Left ventricle myocardium inferior (tissue), 1 donor: ENCODE results near the gene SHISAL1. TPM values are rescaled to one million over a fixed set of nuclear protein-coding genes. Genes with fewer than 3 reads are reported as not detected.

Experiments used
- DNase-seq: peaks from one replicate; pipeline ENCODE4 v3.0.0-alpha.2; 2020
- H3K27ac ChIP-seq: fragments of 200-600 bp; replicated peaks from 2 replicates; pipeline ENCODE4 v1.8.0; 2021
- H3K27me3 ChIP-seq: fragments of 200-600 bp; 2 replicates; pipeline ENCODE4 v1.8.0; 2021; ENCODE audit warnings: low read depth
- H3K36me3 ChIP-seq: fragments of 200-600 bp; 2 replicates; pipeline ENCODE4 v1.8.0; 2021
- H3K4me1 ChIP-seq: fragments of 200-600 bp; 2 replicates; pipeline ENCODE4 v1.8.0; 2021
- H3K4me3 ChIP-seq: fragments of 200-600 bp; 2 replicates; pipeline ENCODE4 v1.8.0; 2021; ENCODE audit warnings: mild to moderate bottlenecking, moderate library complexity
- H3K9me3 ChIP-seq: fragments of 200-600 bp; replicated peaks from 2 replicates; pipeline ENCODE4 v1.8.0; 2021
- intact Hi-C: fragments of 100-400 bp; cut with micrococcal nuclease; formaldehyde crosslinking; loops from one replicate; pipeline ENCODE4 v1.11.0; 2022
- total RNA-seq: library from RNA; stranded (reverse); fragmentation: NEBNext Ultra II Directional; extraction: Animal tissue kit (Norgen Biotek cat#: 25700); gene quantifications from one replicate; pipeline ENCODE4 v1.2.1, GENCODE V29; 2021
- TF ChIP-seq, protein P1 (sequence below): fragments of 200-600 bp; IDR thresholded peaks from 2 replicates; pipeline ENCODE4 v1.8.0; 2021; ENCODE audit warnings: antibody characterized with exemption, mild to moderate bottlenecking, borderline replicate concordance
- donor health status: DM: no; HTN: yes; CAD: no; lungs with severe emphysema.

Gene SHISAL1
- total RNA-seq, 1 donor from 2014 or later = 1.3 TPM

DNA sequence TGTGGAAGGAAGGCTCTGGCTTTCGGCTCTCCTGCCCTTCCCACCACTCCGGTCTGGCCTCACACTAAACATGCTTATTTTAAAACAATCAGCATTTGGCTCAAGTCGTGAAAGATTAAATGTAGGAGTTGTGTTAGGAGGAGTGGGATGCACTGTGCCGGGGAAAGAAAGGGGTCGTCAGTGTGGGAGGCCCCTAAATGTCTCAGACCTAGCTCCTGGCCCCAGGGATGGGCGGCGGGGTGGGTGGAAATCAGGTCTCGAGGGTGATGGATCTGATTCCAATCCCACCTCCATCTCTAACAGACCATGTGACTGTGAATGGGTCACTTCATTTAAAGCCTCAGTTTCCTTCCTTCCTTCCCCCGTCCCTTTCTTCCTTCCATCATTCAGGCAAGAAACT lies 6.9 kb upstream of the SHISAL1 start:
- H3K27ac ChIP-seq = no peak overlapping the region
- H3K36me3 ChIP-seq = no peaks in the 10 kb centered on the region
- no peaks in the 10 kb centered on the region for H3K9me3 ChIP-seq
- no peak overlapping the region for H3K4me3 ChIP-seq
- peaks cover 2% of the 10 kb centered on the region for H3K27me3 ChIP-seq
- H3K4me1 ChIP-seq = no peaks in the 10 kb centered on the region
- TF ChIP-seq, protein P1, sequence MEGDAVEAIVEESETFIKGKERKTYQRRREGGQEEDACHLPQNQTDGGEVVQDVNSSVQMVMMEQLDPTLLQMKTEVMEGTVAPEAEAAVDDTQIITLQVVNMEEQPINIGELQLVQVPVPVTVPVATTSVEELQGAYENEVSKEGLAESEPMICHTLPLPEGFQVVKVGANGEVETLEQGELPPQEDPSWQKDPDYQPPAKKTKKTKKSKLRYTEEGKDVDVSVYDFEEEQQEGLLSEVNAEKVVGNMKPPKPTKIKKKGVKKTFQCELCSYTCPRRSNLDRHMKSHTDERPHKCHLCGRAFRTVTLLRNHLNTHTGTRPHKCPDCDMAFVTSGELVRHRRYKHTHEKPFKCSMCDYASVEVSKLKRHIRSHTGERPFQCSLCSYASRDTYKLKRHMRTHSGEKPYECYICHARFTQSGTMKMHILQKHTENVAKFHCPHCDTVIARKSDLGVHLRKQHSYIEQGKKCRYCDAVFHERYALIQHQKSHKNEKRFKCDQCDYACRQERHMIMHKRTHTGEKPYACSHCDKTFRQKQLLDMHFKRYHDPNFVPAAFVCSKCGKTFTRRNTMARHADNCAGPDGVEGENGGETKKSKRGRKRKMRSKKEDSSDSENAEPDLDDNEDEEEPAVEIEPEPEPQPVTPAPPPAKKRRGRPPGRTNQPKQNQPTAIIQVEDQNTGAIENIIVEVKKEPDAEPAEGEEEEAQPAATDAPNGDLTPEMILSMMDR = no peak
- intact Hi-C loops = no loop called here
- DNase-seq = no peak

DNA sequence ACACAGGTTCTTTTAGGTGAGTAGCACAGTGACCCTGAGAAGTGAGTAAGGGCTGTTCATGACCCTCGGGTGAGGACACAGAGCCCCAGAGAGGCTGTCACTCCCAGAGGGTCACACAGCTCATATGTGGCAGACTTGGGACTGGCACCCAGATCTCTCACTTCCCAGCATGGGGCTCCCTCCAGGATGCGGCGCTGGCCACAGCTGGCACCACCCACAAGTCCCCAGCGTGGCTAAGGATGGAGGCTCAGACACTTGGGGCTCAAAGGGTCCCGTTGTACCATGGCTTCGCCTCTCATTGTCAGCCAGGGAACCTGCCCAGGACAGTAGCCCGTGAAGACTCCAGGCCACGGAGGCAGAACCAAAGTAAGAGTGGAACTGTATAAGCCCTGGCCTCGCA lies 6.0 kb upstream of the SHISAL1 start:
- TF ChIP-seq, protein P1 = no peak
- intact Hi-C loops = no loop called here
- H3K27ac ChIP-seq = no peak overlapping the region
- no peaks in the 10 kb centered on the region for H3K4me1 ChIP-seq
- peaks cover 5% of the 10 kb centered on the region for H3K27me3 ChIP-seq
- no peaks in the 10 kb centered on the region for H3K9me3 ChIP-seq
- DNase-seq = no peak
- H3K36me3 ChIP-seq = no peaks in the 10 kb centered on the region
- no peak overlapping the region for H3K4me3 ChIP-seq

DNA sequence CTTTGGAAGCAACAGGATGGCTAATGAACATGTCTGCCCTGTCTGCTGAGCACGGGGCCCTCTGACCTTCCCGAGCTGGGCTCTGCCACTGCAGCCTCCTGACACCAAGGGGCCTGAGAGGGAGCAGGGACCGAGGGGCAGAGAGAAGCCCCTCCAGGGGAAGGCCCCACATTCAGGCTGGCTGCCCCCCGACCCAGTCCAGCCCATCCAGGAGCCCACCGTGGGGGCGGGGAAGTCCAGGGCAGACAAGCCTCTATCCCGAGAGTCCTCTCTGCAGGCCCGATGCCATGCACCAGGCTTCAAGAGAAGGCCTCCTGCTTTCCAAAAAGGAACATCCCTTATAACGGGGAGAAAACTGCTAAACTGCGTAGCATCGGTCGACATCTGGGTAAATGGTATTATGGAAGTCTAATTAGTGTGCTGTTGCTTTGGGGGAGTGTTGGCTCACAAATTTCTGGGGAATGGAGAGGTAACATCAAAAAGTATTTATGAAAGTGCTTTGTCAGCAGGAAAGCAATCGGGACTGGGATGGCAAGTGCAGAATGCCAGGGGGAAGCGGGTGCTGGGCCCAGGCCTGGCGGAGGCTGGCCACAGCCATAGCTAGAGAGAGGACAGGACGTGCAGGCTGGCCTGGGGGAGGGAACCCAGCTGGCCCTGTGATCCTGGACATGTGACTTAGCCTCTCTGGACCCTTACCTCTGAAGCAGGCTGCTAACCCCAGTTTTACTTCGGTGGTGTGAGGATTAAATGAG lies 5.3 kb upstream of the SHISAL1 start:
- Histone ChIP-seq H3K4me1 (no peaks in the 10 kb centered on the region), H3K27ac (no peak overlapping the region), H3K9me3 (no peaks in the 10 kb centered on the region), H3K36me3 (no peaks in the 10 kb centered on the region), H3K4me3 (no peak overlapping the region), H3K27me3 (peaks cover 5% of the 10 kb centered on the region)
- no peak for DNase-seq
- intact Hi-C loops = no loop called here
- TF ChIP-seq, protein P1 = no peak

DNA sequence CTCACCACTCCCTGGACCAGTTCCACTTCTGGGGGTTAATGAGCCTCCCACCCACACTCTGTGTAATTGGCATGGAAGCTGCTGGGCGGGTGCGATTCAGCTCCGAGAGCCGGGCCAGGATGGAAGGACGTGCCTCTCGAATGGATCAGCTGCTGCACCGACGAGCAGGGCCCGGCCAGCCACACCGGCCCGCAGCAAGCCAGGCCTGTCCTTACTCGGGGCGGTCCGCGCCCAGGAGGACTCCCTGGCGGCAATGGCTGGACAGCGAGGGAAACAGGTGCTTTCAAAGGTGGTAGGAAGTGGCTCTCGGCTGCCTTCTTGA lies 4.3 kb upstream of the SHISAL1 start:
- Histone ChIP-seq H3K27ac (no peak overlapping the region), H3K4me3 (no peak overlapping the region), H3K36me3 (no peaks in the 10 kb centered on the region), H3K27me3 (peaks cover 5% of the 10 kb centered on the region), H3K4me1 (no peaks in the 10 kb centered on the region), H3K9me3 (no peaks in the 10 kb centered on the region)
- no peak for DNase-seq
- intact Hi-C loops = no loop called here
- TF ChIP-seq, protein P1 = no peak

DNA sequence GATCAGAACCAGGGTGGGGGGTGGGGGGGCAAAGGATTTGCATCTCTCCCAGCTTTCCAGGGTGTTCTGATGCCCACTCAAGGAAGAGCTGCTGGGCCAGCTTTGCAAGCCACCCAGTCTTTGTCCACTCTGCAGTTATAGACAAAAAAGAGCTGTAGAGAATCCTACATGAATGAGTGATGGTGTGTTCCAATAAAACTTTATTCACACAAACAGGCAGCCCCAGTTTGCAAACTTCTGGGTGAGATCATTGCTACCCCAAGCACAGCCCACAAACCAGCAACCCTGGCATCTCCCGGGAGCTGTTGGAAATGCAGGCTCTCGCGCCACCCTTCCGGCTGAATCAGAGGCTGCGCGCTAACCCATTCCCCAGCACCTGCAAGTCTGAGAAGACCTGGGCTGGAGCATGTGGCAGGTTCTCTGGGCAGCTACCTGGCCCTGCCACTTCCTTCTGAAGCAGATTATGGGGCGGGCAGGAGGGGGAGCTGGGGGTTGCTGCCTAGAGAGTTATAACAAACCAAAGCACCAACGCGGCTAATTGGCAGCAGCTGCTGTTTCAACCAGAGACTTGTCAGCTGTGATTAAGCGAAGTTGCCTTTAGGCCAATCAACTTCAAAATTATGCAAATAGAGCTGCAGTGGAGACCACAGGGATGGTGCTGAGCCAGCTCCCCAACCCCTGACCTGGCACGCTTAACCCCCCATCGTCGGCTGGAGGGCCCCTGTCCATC lies 3.8 kb upstream of the SHISAL1 start:
- Histone ChIP-seq H3K9me3 (no peaks in the 10 kb centered on the region), H3K27me3 (peaks cover 5% of the 10 kb centered on the region), H3K4me3 (no peak overlapping the region), H3K36me3 (no peaks in the 10 kb centered on the region), H3K4me1 (no peaks in the 10 kb centered on the region), H3K27ac (no peak overlapping the region)
- DNase-seq = no peak
- TF ChIP-seq, protein P1 = no peak
- intact Hi-C loops = no loop called here
